ENCODE results near the gene CEP164.
A peak's percentile ranks its signal among the peaks of the same experiment; 100 is the strongest.
"Not testable (repeated sequence)": the region's sequence is repeated elsewhere in the genome, so short reads cannot be mapped to it uniquely, and the experiment has no call there.

Gene CEP164

GRCh38 chr11:117442049-117442868 is 114.6 kb downstream of the CEP164 start:
- no peak for DNase-seq (ENCODE audit: low spot score)

- no peak for DNase-seq (ENCODE audit: low spot score)
Measured at GRCh38 chr11:117442869-117443239, 115.2 kb downstream of the CEP164 start.

- peak; percentile 17 for DNase-seq (ENCODE audit: low spot score)
Measured at GRCh38 chr11:117443266-117444186, 115.9 kb downstream of the CEP164 start.

GRCh38 chr11:117444256-117444655 is 116.6 kb downstream of the CEP164 start:
- no peak for DNase-seq (ENCODE audit: low spot score)

GRCh38 chr11:117444711-117445658 is 117.3 kb downstream of the CEP164 start:
- no peak for DNase-seq (ENCODE audit: low spot score)

- DNase-seq (ENCODE audit: low spot score) = no peak
Measured at GRCh38 chr11:117449111-117449693, 121.5 kb downstream of the CEP164 start.

GRCh38 chr11:117453886-117454563 is 126.4 kb downstream of the CEP164 start:
- no peak for DNase-seq (ENCODE audit: low spot score)

GRCh38 chr11:117454564-117454917 is 126.9 kb downstream of the CEP164 start:
- DNase-seq (ENCODE audit: low spot score) = no peak

GRCh38 chr11:117456027-117456720 is 128.5 kb downstream of the CEP164 start:
- DNase-seq (ENCODE audit: low spot score) = no peak

GRCh38 chr11:117456721-117457029 is 129.0 kb downstream of the CEP164 start:
- DNase-seq (ENCODE audit: low spot score) = not testable (repeated sequence)

GRCh38 chr11:117457031-117457785 is 129.6 kb downstream of the CEP164 start:
- DNase-seq (ENCODE audit: low spot score) = no peak

GRCh38 chr11:117457835-117458234 is 130.2 kb downstream of the CEP164 start:
- no peak for DNase-seq (ENCODE audit: low spot score)

GRCh38 chr11:117458275-117459122 is 130.8 kb downstream of the CEP164 start:
- no peak for DNase-seq (ENCODE audit: low spot score)

- no peak for DNase-seq (ENCODE audit: low spot score)
Measured at GRCh38 chr11:117459123-117459978, 131.7 kb downstream of the CEP164 start.

GRCh38 chr11:117459979-117460300 is 132.3 kb downstream of the CEP164 start:
- DNase-seq (ENCODE audit: low spot score) = no peak

- no peak for DNase-seq (ENCODE audit: low spot score)
Measured at GRCh38 chr11:117461396-117462182, 133.9 kb downstream of the CEP164 start.

- DNase-seq (ENCODE audit: low spot score) = no peak
Measured at GRCh38 chr11:117462183-117462863, 134.7 kb downstream of the CEP164 start.

Measured in COLO829 (cell line).